Testis (tissue), 2 donors: ENCODE results near the gene RPS3.

Experiments used
- CTCF ChIP-seq, 3 experiments: fragments of 450-650 bp in 2 of 3; fragments of 200-600 bp in 1 of 3; sonication (generic) in 1 of 3; IDR thresholded peaks; one replicate each; pipeline ENCODE4 v1.5.1; 2016 to 2019; ENCODE audit warnings: antibody characterized with exemption in 3 of 3, mild to moderate bottlenecking in 2 of 3, moderate library complexity in 1 of 3
- POLR2A ChIP-seq: fragments of 450-650 bp; IDR thresholded peaks from one replicate; pipeline ENCODE4 v1.6.1; 2017; ENCODE audit warnings: antibody characterized with exemption, mild to moderate bottlenecking, moderate library complexity

GRCh38 chr11:75426720-75427086, 27.4 kb downstream of the RPS3 start:
- TF ChIP-seq CTCF (IDR thresholded peaks at IDR 0.05) (no peak), POLR2A (no peak)
